ENCODE measurements around the gene ARRDC4.
A peak's percentile ranks its signal among the peaks of the same experiment; 100 is the strongest.

Gene ARRDC4

GRCh38 chr15:98000249-98001203 is 40.0 kb downstream of the ARRDC4 start:
- TF ChIP-seq, protein P1, sequence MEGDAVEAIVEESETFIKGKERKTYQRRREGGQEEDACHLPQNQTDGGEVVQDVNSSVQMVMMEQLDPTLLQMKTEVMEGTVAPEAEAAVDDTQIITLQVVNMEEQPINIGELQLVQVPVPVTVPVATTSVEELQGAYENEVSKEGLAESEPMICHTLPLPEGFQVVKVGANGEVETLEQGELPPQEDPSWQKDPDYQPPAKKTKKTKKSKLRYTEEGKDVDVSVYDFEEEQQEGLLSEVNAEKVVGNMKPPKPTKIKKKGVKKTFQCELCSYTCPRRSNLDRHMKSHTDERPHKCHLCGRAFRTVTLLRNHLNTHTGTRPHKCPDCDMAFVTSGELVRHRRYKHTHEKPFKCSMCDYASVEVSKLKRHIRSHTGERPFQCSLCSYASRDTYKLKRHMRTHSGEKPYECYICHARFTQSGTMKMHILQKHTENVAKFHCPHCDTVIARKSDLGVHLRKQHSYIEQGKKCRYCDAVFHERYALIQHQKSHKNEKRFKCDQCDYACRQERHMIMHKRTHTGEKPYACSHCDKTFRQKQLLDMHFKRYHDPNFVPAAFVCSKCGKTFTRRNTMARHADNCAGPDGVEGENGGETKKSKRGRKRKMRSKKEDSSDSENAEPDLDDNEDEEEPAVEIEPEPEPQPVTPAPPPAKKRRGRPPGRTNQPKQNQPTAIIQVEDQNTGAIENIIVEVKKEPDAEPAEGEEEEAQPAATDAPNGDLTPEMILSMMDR (IDR thresholded peaks at IDR 0.05; ENCODE audit: low read depth, low read length, missing control alignments), result no peak
- no peak overlapping the region for H3K4me3 ChIP-seq (ENCODE audit: low read depth, low read length)
- in situ Hi-C loops (cut with HindIII; ENCODE audit: low sequenced_read_pairs), result no loop called here
- peak; percentile 78 for DNase-seq (ENCODE audit: low read depth)

DNA sequence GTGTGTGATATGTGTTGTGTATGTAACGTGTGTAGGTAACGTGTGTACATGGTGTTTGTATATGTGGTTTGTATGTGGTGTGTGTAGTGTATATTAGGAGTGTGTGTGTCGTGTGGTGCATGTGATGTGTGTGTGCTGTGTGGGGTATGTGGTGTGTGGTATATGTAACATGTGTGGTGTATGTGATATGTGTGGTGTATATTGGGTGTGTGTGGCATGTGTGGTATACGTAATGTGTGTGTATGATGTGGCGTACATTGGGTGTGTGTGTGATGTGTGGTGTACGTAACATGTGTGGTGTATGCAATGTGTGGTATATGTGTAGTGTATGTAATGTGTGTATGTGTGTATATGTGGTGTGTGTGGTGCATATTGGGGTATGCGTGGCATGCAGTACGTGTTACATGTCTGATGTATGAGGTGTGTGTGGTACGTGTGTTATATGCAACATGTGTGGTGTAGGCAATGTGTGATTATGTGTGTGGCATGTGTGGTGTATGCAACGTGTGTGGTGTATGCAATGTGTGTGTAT is 41.2 kb downstream of the ARRDC4 start:
- no peak for DNase-seq (ENCODE audit: low read depth)
- TF ChIP-seq, protein P1 (IDR thresholded peaks at IDR 0.05; ENCODE audit: low read depth, low read length, missing control alignments), result no peak
- in situ Hi-C loops (cut with HindIII; ENCODE audit: low sequenced_read_pairs), result no loop called here
- no peak overlapping the region for H3K4me3 ChIP-seq (ENCODE audit: low read depth, low read length)

DNA sequence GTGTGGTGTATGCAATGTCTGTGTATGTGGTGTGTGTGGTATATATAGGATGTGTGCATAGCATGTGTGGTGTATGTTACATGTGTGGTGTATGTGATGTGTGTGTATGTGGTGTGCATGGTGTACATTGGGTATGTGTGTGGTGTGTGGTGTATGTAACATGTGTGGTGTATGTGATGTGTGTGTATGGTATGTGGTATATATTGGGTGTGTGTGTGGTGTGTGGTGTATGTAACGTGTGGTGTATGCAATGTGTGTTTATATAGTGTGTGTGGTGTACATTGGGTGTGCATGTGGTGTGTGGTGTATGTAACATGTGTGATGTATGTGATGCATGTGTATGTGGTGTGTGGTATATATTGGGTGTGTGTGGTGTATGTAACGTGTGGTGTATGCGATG is 41.9 kb downstream of the ARRDC4 start:
- H3K4me3 ChIP-seq (ENCODE audit: low read depth, low read length), result no peak overlapping the region
- DNase-seq (ENCODE audit: low read depth), result no peak
- TF ChIP-seq, protein P1 (IDR thresholded peaks at IDR 0.05; ENCODE audit: low read depth, low read length, missing control alignments), result no peak
- in situ Hi-C loops (cut with HindIII; ENCODE audit: low sequenced_read_pairs), result no loop called here

GRCh38 chr15:98002866-98003265 is 42.4 kb downstream of the ARRDC4 start:
- in situ Hi-C loops (cut with HindIII; ENCODE audit: low sequenced_read_pairs), result no loop called here
- TF ChIP-seq, protein P1 (IDR thresholded peaks at IDR 0.05; ENCODE audit: low read depth, low read length, missing control alignments), result no peak
- no peak overlapping the region for H3K4me3 ChIP-seq (ENCODE audit: low read depth, low read length)
- DNase-seq (ENCODE audit: low read depth), result no peak

- no peak for DNase-seq (ENCODE audit: low read depth)
- TF ChIP-seq, protein P1 (IDR thresholded peaks at IDR 0.05; ENCODE audit: low read depth, low read length, missing control alignments), result no peak
- no peak overlapping the region for H3K4me3 ChIP-seq (ENCODE audit: low read depth, low read length)
- in situ Hi-C loops (cut with HindIII; ENCODE audit: low sequenced_read_pairs), result no loop called here
Measured at GRCh38 chr15:98003518-98003917, 43.0 kb downstream of the ARRDC4 start.

- no peak overlapping the region for H3K4me3 ChIP-seq (ENCODE audit: low read depth, low read length)
- no peak for DNase-seq (ENCODE audit: low read depth)
- TF ChIP-seq, protein P1 (IDR thresholded peaks at IDR 0.05; ENCODE audit: low read depth, low read length, missing control alignments), result no peak
- in situ Hi-C loops (cut with HindIII; ENCODE audit: low sequenced_read_pairs), result no loop called here
Measured at GRCh38 chr15:98003996-98004395, 43.5 kb downstream of the ARRDC4 start.
